ENCODE data around the gene CTNNA3. TPM values are rescaled to one million over a fixed set of nuclear protein-coding genes. Genes with fewer than 3 reads are reported as not detected.
"Not testable (repeated sequence)": the region's sequence is repeated elsewhere in the genome, so short reads cannot be mapped to it uniquely, and the experiment has no call there.

The CTNNA3 gene
- total and polyA plus RNA-seq, 12 donors = 0.03 to 14.4 (median 0.47) TPM; not detected in 1

DNA sequence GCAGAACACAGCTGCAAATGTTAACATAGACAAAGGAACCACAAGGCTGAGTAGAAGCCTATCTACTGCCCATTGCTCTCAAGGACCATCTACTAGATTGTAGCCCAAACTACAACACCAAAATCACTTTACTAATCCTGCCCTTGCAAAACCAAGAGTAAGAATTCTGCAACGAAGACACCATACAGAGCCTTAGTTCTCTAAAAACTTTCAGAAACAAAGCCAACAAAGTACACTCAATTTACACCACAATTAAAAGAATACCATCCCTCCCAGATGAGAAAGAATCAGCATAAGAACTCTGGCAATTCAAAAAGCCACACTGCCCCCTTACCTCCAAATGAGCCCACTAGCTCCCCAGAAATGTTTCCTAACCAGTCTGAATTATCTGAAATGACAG lies 294.3 kb downstream of the CTNNA3 start:
- 20 to 29% (median 22%) methylated on average over 1 of the region's 1 CpG for WGBS, 4 donors
- TF ChIP-seq CTCF (IDR thresholded peaks at IDR 0.05) (no peak), POLR2A (IDR thresholded peaks at IDR 0.05) (no peak)

GRCh38 chr10:67386841-67387533 lies 309.0 kb downstream of the CTNNA3 start:
- H3K9me3 ChIP-seq (replicated peaks in 1 of 3); H3K27me3 ChIP-seq; H3K27ac ChIP-seq; H3K4me3 ChIP-seq; DNase-seq; H3K4me1 ChIP-seq (replicated peaks in 1 of 2); H3K36me3 ChIP-seq (replicated peaks in 1 of 2); intact Hi-C loops (cut with DNase I): not testable (repeated sequence)
- 3 to 17% (median 14%) methylated on average over 13 to 33 of the region's 33 CpGs for WGBS, 4 donors

More for the DNA sequence above, 294.3 kb downstream of the CTNNA3 start:
- intact Hi-C loops (cut with DNase I) = no loop called here
- Histone ChIP-seq H3K36me3 (replicated peaks in 1 of 2) (no peaks in the 10 kb centered on the region), H3K4me3 (no peak overlapping the region), H3K9me3 (replicated peaks in 1 of 3) (no peaks in the 10 kb centered on the region), H3K27ac (no peak overlapping the region), H3K27me3 (no peaks in the 10 kb centered on the region), H3K4me1 (replicated peaks in 1 of 2) (no peaks in the 10 kb centered on the region)
- DNase-seq = no peak

DNA sequence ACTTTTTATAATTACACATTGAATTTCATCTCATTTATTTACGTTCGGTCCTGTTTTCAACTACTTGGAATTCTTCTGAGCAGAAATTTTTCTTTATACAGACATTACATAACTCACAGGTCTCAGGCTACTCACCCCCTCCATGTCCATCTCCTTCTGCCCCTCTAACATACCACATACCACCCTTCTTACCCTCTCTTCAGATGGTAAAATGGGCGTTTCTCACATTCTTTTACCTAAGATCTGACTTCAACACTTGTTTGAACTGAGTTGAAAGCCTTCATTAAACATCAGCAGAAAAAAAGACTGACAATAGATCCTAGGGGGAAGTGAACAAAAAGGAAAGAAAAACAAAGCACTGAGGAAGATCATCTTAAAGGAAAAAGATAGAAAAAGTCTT lies 309.7 kb downstream of the CTNNA3 start:
- Histone ChIP-seq H3K4me3 (no peak overlapping the region), H3K36me3 (replicated peaks in 1 of 2) (no peaks in the 10 kb centered on the region), H3K27ac (no peak overlapping the region), H3K27me3 (no peaks in the 10 kb centered on the region), H3K9me3 (replicated peaks in 1 of 3) (no peaks in the 10 kb centered on the region), H3K4me1 (replicated peaks in 1 of 2) (no peaks in the 10 kb centered on the region)
- no peak for DNase-seq
- intact Hi-C loops (cut with DNase I) = no loop called here
- WGBS, 4 donors = 81 to 87% (median 84%) methylated on average over 3 of the region's 3 CpGs
- TF ChIP-seq CTCF (IDR thresholded peaks at IDR 0.05) = no peak
- TF ChIP-seq POLR2A (IDR thresholded peaks at IDR 0.05) = no peak

GRCh38 chr10:67385566-67385965 lies 310.4 kb downstream of the CTNNA3 start:
- no peak overlapping the region for H3K27ac ChIP-seq
- no peak for DNase-seq
- no peaks in the 10 kb centered on the region for H3K27me3 ChIP-seq
- no peak overlapping the region for H3K4me3 ChIP-seq
- TF ChIP-seq CTCF (IDR thresholded peaks at IDR 0.05) = no peak
- TF ChIP-seq POLR2A (IDR thresholded peaks at IDR 0.05) = no peak
- intact Hi-C loops (cut with DNase I) = no loop called here
- H3K9me3 ChIP-seq (replicated peaks in 1 of 3) = no peaks in the 10 kb centered on the region
- H3K36me3 ChIP-seq (replicated peaks in 1 of 2) = no peaks in the 10 kb centered on the region
- 89 to 97% (median 91%) methylated on average over 2 of the region's 2 CpGs for WGBS, 4 donors
- H3K4me1 ChIP-seq (replicated peaks in 1 of 2) = no peaks in the 10 kb centered on the region

DNA sequence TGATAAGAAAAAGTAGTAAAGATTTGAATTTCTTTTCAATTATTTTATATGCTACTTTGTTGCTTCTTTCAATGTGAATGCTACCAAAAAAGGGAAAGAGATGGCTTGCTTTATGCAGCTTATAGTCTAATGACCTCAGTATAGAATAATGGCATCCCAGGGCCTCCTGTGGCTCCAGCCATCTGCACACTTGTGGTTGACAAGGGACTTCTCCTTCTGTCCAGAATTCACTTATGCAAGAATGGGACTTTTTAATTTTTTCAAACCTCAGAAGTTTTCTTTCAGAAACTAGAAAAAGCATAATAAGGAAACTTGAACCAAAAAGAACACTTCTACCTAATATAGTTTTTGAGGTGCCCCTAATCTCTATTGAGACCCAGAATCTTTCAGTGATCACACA lies 310.9 kb downstream of the CTNNA3 start:
- H3K36me3 ChIP-seq (replicated peaks in 1 of 2) = no peaks in the 10 kb centered on the region
- no peak overlapping the region for H3K4me3 ChIP-seq
- H3K4me1 ChIP-seq (replicated peaks in 1 of 2) = no peaks in the 10 kb centered on the region
- intact Hi-C loops (cut with DNase I) = no loop called here
- H3K9me3 ChIP-seq (replicated peaks in 1 of 3) = no peaks in the 10 kb centered on the region
- H3K27ac ChIP-seq = no peak overlapping the region
- no peaks in the 10 kb centered on the region for H3K27me3 ChIP-seq
- no peak for DNase-seq
- TF ChIP-seq POLR2A (IDR thresholded peaks at IDR 0.05) (no peak), CTCF (IDR thresholded peaks at IDR 0.05) (no peak)
